HCT116 (cell line): ENCODE data around the gene KRTAP12-4. TPM values are rescaled to one million over a fixed set of nuclear protein-coding genes. Genes with fewer than 3 reads are reported as not detected.

Experiments
- ATAC-seq: fragments of 200-7000 bp; cut with Tn5 transposase; 2 replicates; pipeline ENCODE4 v1.9.1; 2020; ENCODE audit warnings: mild to moderate bottlenecking, moderate library complexity
- BruUV-seq: library from RNA; stranded (reverse); fragments of 400-500 nt; replicated peaks from 2 replicates; lab custom pipeline; 2021; lab: Mats Ljungman, UMichigan
- CTCF ChIA-PET: fragments of 300-600 bp; sonication (Branson Sonifier 250); formaldehyde crosslinking; loops from one replicate; lab custom pipeline; 2021; ENCODE audit warnings: antibody characterized with exemption; lab: Charles Lee
- POLR2A ChIA-PET: fragments of 300-600, 350-600 bp; sonication (Branson Sonifier 250); formaldehyde crosslinking; loops from one replicate; lab custom pipeline; 2021; ENCODE audit warnings: antibody characterized with exemption; lab: Charles Lee
- RAD21 ChIA-PET, 2 experiments: fragments of 300-600 bp; sonication (Branson Sonifier 250); formaldehyde crosslinking; loops; one replicate each; lab custom pipeline; 2023; ENCODE audit warnings: low total read pairs in 2 of 2; ENCODE audit not compliant: uncharacterized antibody in 2 of 2, unreplicated experiment in 2 of 2, low non-redundant PET in 1 of 2; lab: Charles Lee
- DNase-seq: peaks from one replicate; pipeline ENCODE4 v3.0.0-alpha.2; 2010; ENCODE audit warnings: low read depth, low spot score
- H2AFZ ChIP-seq: fragments of 200-600 bp; shearing (Covaris generic), sonication (generic); 2 replicates; pipeline ENCODE4 v1.6.1; 2017; ENCODE audit warnings: low read depth, mixed run types, mixed read lengths, antibody characterized with exemption, low read length; ENCODE audit not compliant: poor library complexity, severe bottlenecking
- H3K27ac ChIP-seq: 2 replicates; pipeline ENCODE4 v1.5.1; 2012; ENCODE audit warnings: low read depth, low read length
- H3K27me3 ChIP-seq: fragments of 200-600 bp; sonication (generic); 2 replicates; pipeline ENCODE4 v1.6.1; 2016; ENCODE audit warnings: mixed run types, low read length, mixed read lengths; ENCODE audit not compliant: insufficient read depth
- H3K36me3 ChIP-seq, 2 experiments: fragments of 200-500 bp in 1 of 2; fragments of 200-600 bp in 1 of 2; sonication (Bioruptor generic) in 1 of 2; sonication (generic) in 1 of 2; 2 replicates each; pipeline versions ENCODE4 v1.5.1 to v1.6.1; 2014 to 2016; ENCODE audit warnings: low read length in 2 of 2, inconsistent platforms in 1 of 2, mixed read lengths in 1 of 2, mixed run types in 1 of 2; ENCODE audit not compliant: insufficient read depth in 2 of 2, control insufficient read depth in 1 of 2
- H3K4me1 ChIP-seq, 2 experiments: fragments of 200-600 bp in 1 of 2; sonication (generic) in 1 of 2; 2 replicates each; pipeline versions ENCODE4 v1.5.1 to v1.6.1; 2012 to 2017; ENCODE audit warnings: low read length in 2 of 2, inconsistent platforms in 1 of 2, mild to moderate bottlenecking in 1 of 2, mixed read lengths in 1 of 2, mixed run types in 1 of 2, moderate library complexity in 1 of 2; ENCODE audit not compliant: insufficient read depth in 2 of 2, control insufficient read depth in 1 of 2
- H3K4me2 ChIP-seq: fragments of 200-600 bp; sonication (generic); 2 replicates; pipeline ENCODE4 v1.6.1; 2017; ENCODE audit warnings: mixed run types, low read length, mixed read lengths
- H3K4me3 ChIP-seq, 2 experiments: fragments of 200-600 bp in 1 of 2; sonication (generic) in 1 of 2; replicated peaks in 1 of 2; 2 replicates each; pipeline ENCODE4 v1.5.1; 2011 to 2016; ENCODE audit warnings: low read length in 2 of 2, control low read depth in 1 of 2, low read depth in 1 of 2, mild to moderate bottlenecking in 1 of 2, mixed read lengths in 1 of 2, mixed run types in 1 of 2
- H3K79me2 ChIP-seq: fragments of 200-600 bp; sonication (generic); 2 replicates; pipeline ENCODE4 v1.6.1; 2017; ENCODE audit warnings: mild to moderate bottlenecking, mixed run types, low read length, moderate library complexity, mixed read lengths; ENCODE audit not compliant: insufficient read depth
- H3K9ac ChIP-seq: fragments of 200-600 bp; sonication (generic); 2 replicates; pipeline ENCODE4 v1.6.1; 2016; ENCODE audit warnings: low read length, mixed read lengths
- H3K9me2 ChIP-seq: fragments of 200-600 bp; sonication (generic), shearing (Covaris generic); 2 replicates; pipeline ENCODE4 v1.6.1; 2017; ENCODE audit warnings: mixed run types, mild to moderate bottlenecking, moderate library complexity; ENCODE audit not compliant: insufficient read depth
- H3K9me3 ChIP-seq, 2 experiments: fragments of 200-500 bp in 1 of 2; fragments of 200-600 bp in 1 of 2; sonication (Bioruptor generic) in 1 of 2; sonication (generic) in 1 of 2; 2 replicates each; pipeline ENCODE4 v1.6.1; 2014 to 2017; ENCODE audit warnings: low read length in 2 of 2, mixed read lengths in 2 of 2, inconsistent platforms in 1 of 2, low read depth in 1 of 2, mild to moderate bottlenecking in 1 of 2, mixed run types in 1 of 2, moderate library complexity in 1 of 2; ENCODE audit not compliant: control insufficient read depth in 1 of 2, insufficient read depth in 1 of 2
- H4K20me1 ChIP-seq: fragments of 200-600 bp; sonication (generic), shearing (Covaris generic); 2 replicates; pipeline ENCODE4 v1.6.1; 2017; ENCODE audit warnings: mixed run types, mild to moderate bottlenecking, moderate library complexity; ENCODE audit not compliant: insufficient read depth
- ATF3 ChIP-seq: IDR thresholded peaks from 2 replicates; pipeline ENCODE4 v1.6.1; 2012
- CEBPB ChIP-seq: IDR thresholded peaks from 2 replicates; pipeline ENCODE4 v1.6.1; 2012; ENCODE audit warnings: low read depth
- EGR1 ChIP-seq: IDR thresholded peaks from 2 replicates; pipeline ENCODE4 v1.6.1; 2012; ENCODE audit warnings: low read depth
- ELF1 ChIP-seq: IDR thresholded peaks from 2 replicates; pipeline ENCODE4 v1.6.1; 2012; ENCODE audit warnings: low read depth, borderline replicate concordance
- EZH2 ChIP-seq: fragments of 200-600 bp; sonication (generic); IDR thresholded peaks from 2 replicates; pipeline ENCODE4 v1.6.1; 2017; ENCODE audit warnings: antibody characterized with exemption, mixed run types
- EZH2phosphoT487 ChIP-seq: fragments of 200-600 bp; IDR thresholded peaks from 2 replicates; pipeline ENCODE4 v1.6.1; 2018; ENCODE audit warnings: antibody characterized with exemption, borderline replicate concordance
- JUND ChIP-seq: IDR thresholded peaks from 2 replicates; pipeline ENCODE4 v1.6.1; 2012
- POLR2A ChIP-seq: IDR thresholded peaks from 2 replicates; pipeline ENCODE4 v1.7.0; 2011; ENCODE audit warnings: borderline replicate concordance; ENCODE audit not compliant: insufficient read depth, insufficient read length; ENCODE audit errors: extremely low read depth
- POLR2AphosphoS5 ChIP-seq: IDR thresholded peaks from 2 replicates; pipeline ENCODE4 v1.6.1; 2011; ENCODE audit warnings: mild to moderate bottlenecking, low read depth, low read length, moderate library complexity
- REST ChIP-seq: IDR thresholded peaks from 2 replicates; pipeline ENCODE4 v1.6.1; 2012; ENCODE audit warnings: low read depth
- SIN3A ChIP-seq: IDR thresholded peaks from 2 replicates; pipeline ENCODE4 v1.6.1; 2012; ENCODE audit warnings: low read depth
- SP1 ChIP-seq: IDR thresholded peaks from 2 replicates; pipeline ENCODE4 v1.6.1; 2012; ENCODE audit warnings: low read depth
- SRF ChIP-seq: IDR thresholded peaks from 2 replicates; pipeline ENCODE4 v1.6.1; 2012; ENCODE audit warnings: low read depth
- TCF7L2 ChIP-seq: IDR thresholded peaks from 2 replicates; pipeline ENCODE4 v1.7.0; 2011; ENCODE audit warnings: borderline replicate concordance, inconsistent platforms; ENCODE audit not compliant: insufficient read depth, insufficient read length; ENCODE audit errors: extremely low read depth
- YY1 ChIP-seq: IDR thresholded peaks from 2 replicates; pipeline ENCODE4 v1.6.1; 2011; ENCODE audit warnings: low read length, low read depth, moderate library complexity, mild to moderate bottlenecking; ENCODE audit not compliant: insufficient replicate concordance; ENCODE audit errors: extremely low read depth
- ZFX ChIP-seq: fragments of 450-650 bp; IDR thresholded peaks from 2 replicates; pipeline ENCODE4 v1.6.1; 2017
- intact Hi-C: fragments of 100-400 bp; cut with micrococcal nuclease; formaldehyde crosslinking; loops from 2 replicates; pipeline ENCODE4 v1.10.0; 2022
- total RNA-seq: library from RNA; stranded (reverse); gene quantifications from one replicate; pipeline ENCODE4 v1.2.1, GENCODE V29; 2021; ENCODE audit not compliant: unreplicated experiment

The KRTAP12-4 gene
- total RNA-seq, 1 experiment from 2014 or later: not detected

GRCh38 chr21:44648557-44649311 is 5.7 kb downstream of the KRTAP12-4 start:
- TF ChIP-seq EZH2 (no peak), ZFX (no peak), EZH2phosphoT487 (no peak), YY1 (no peak), SIN3A (no peak), POLR2A (no peak), SRF (no peak), JUND (no peak), REST (no peak), POLR2AphosphoS5 (no peak), ATF3 (no peak), TCF7L2 (no peak), SP1 (no peak), CEBPB (no peak), EGR1 (no peak), ELF1 (no peak)
- TF ChIP-seq, all 23 proteins: peak for 0
- ChIA-PET POLR2A (no interaction called here), RAD21 (no interaction called here), CTCF (no interaction called here)
- no TSS peak for BruUV-seq
- DNase-seq (no peak), ATAC-seq (no peak)
- Histone ChIP-seq H3K36me3 (no peaks in the 10 kb centered on the region), H3K27me3 (no peaks in the 10 kb centered on the region), H3K9ac (no peak overlapping the region), H3K4me2 (no peak overlapping the region), H3K9me2 (no peaks in the 10 kb centered on the region), H3K9me3 (peaks cover 4 to 15% of the 10 kb centered on the region in 2 experiments; a peak in 2 of 4 replicates), H3K4me3 (no peak overlapping the region), H3K4me1 (no peaks in the 10 kb centered on the region), H2AFZ (no peak overlapping the region), H3K79me2 (no peaks in the 10 kb centered on the region), H4K20me1 (no peaks in the 10 kb centered on the region), H3K27ac (no peak overlapping the region)
- intact Hi-C loops: no loop called here
